ENCODE data around the gene ERMARD.

ERMARD gene

GRCh38 chr6:169726049-169726400 lies 25.4 kb upstream of the ERMARD start:
- DNase-seq = no peak
- no peak overlapping the region for H3K27ac ChIP-seq (ENCODE audit: low read length)
- H3K4me2 ChIP-seq (ENCODE audit: low read depth, low read length) = no peak overlapping the region
- H2AFZ ChIP-seq (ENCODE audit: low read length) = no peak overlapping the region
- no peak overlapping the region for H3K4me3 ChIP-seq (ENCODE audit: low read length)
- TF ChIP-seq EZH2phosphoT487 (IDR thresholded peaks at IDR 0.05; ENCODE audit: low read length) = no peak
- TF ChIP-seq CTCF (IDR thresholded peaks at IDR 0.05; ENCODE audit: low read length) = no peak
- TF ChIP-seq EZH2 (optimal IDR thresholded peaks at IDR 0.05; ENCODE audit: low read depth, low read length) = no peak
- no peaks in the 10 kb centered on the region for H3K27me3 ChIP-seq (replicated peaks; ENCODE audit: insufficient read depth, low read length)
- H3K9me3 ChIP-seq (replicated peaks; ENCODE audit: insufficient read depth, low read length) = no peaks in the 10 kb centered on the region
- H3K9me2 ChIP-seq (replicated peaks; ENCODE audit: insufficient read depth, low read length) = no peaks in the 10 kb centered on the region
- peaks cover 22% of the 10 kb centered on the region for H3K79me2 ChIP-seq (ENCODE audit: low read length)
- no peak overlapping the region for H3K9ac ChIP-seq (ENCODE audit: low read length)
- H3F3A ChIP-seq (ENCODE audit: insufficient read depth, low read length) = 0 out of 2 replicates have a peak, but pooled peaks cover 6% of the 10 kb centered on the region
- no peaks in the 10 kb centered on the region for H3K4me1 ChIP-seq (ENCODE audit: low read length)
- H4K20me1 ChIP-seq (ENCODE audit: insufficient read depth, low read length) = no peaks in the 10 kb centered on the region
- no peaks in the 10 kb centered on the region for H3K36me3 ChIP-seq (replicated peaks; ENCODE audit: insufficient read depth, low read length)

- Histone ChIP-seq H4K20me1 (ENCODE audit: insufficient read depth, low read length) (no peaks in the 10 kb centered on the region), H3K27ac (ENCODE audit: low read length) (no peak overlapping the region), H2AFZ (ENCODE audit: low read length) (no peak overlapping the region), H3K9me3 (replicated peaks; ENCODE audit: insufficient read depth, low read length) (no peaks in the 10 kb centered on the region), H3K4me1 (ENCODE audit: low read length) (no peaks in the 10 kb centered on the region), H3K79me2 (ENCODE audit: low read length) (peaks cover 13% of the 10 kb centered on the region), H3F3A (ENCODE audit: insufficient read depth, low read length) (0 out of 2 replicates have a peak, but pooled peaks cover 6% of the 10 kb centered on the region), H3K4me3 (ENCODE audit: low read length) (no peak overlapping the region), H3K27me3 (replicated peaks; ENCODE audit: insufficient read depth, low read length) (no peaks in the 10 kb centered on the region), H3K36me3 (replicated peaks; ENCODE audit: insufficient read depth, low read length) (no peaks in the 10 kb centered on the region), H3K4me2 (ENCODE audit: low read depth, low read length) (no peak overlapping the region), H3K9ac (ENCODE audit: low read length) (no peak overlapping the region), H3K9me2 (replicated peaks; ENCODE audit: insufficient read depth, low read length) (no peaks in the 10 kb centered on the region)
- DNase-seq = no peak
- no peak for TF ChIP-seq EZH2phosphoT487 (IDR thresholded peaks at IDR 0.05; ENCODE audit: low read length)
- no peak for TF ChIP-seq EZH2 (optimal IDR thresholded peaks at IDR 0.05; ENCODE audit: low read depth, low read length)
- TF ChIP-seq CTCF (IDR thresholded peaks at IDR 0.05; ENCODE audit: low read length) = no peak
Observed at GRCh38 chr6:169726963-169727362, 24.5 kb upstream of the ERMARD start.

GRCh38 chr6:169729961-169730360 lies 21.5 kb upstream of the ERMARD start:
- DNase-seq = no peak
- no peak overlapping the region for H3K4me2 ChIP-seq (ENCODE audit: low read depth, low read length)
- H3K4me3 ChIP-seq (ENCODE audit: low read length) = no peak overlapping the region
- no peaks in the 10 kb centered on the region for H3K9me2 ChIP-seq (replicated peaks; ENCODE audit: insufficient read depth, low read length)
- H4K20me1 ChIP-seq (ENCODE audit: insufficient read depth, low read length) = no peaks in the 10 kb centered on the region
- H3K9me3 ChIP-seq (replicated peaks; ENCODE audit: insufficient read depth, low read length) = no peaks in the 10 kb centered on the region
- H3F3A ChIP-seq (ENCODE audit: insufficient read depth, low read length) = no peaks in the 10 kb centered on the region
- no peak overlapping the region for H2AFZ ChIP-seq (ENCODE audit: low read length)
- no peak overlapping the region for H3K27ac ChIP-seq (ENCODE audit: low read length)
- no peaks in the 10 kb centered on the region for H3K27me3 ChIP-seq (replicated peaks; ENCODE audit: insufficient read depth, low read length)
- no peaks in the 10 kb centered on the region for H3K4me1 ChIP-seq (ENCODE audit: low read length)
- H3K9ac ChIP-seq (ENCODE audit: low read length) = no peak overlapping the region
- no peaks in the 10 kb centered on the region for H3K36me3 ChIP-seq (replicated peaks; ENCODE audit: insufficient read depth, low read length)
- TF ChIP-seq CTCF (IDR thresholded peaks at IDR 0.05; ENCODE audit: low read length) = no peak
- TF ChIP-seq EZH2phosphoT487 (IDR thresholded peaks at IDR 0.05; ENCODE audit: low read length) = no peak
- TF ChIP-seq EZH2 (optimal IDR thresholded peaks at IDR 0.05; ENCODE audit: low read depth, low read length) = no peak
- H3K79me2 ChIP-seq (ENCODE audit: low read length) = no peaks in the 10 kb centered on the region

Data from MM.1S (cell line).